HUES6 (cell line): ENCODE data around the gene GAREM1.

Experiments used
- H3K27ac ChIP-seq: 2 replicates; pipeline ENCODE4 v1.7.0; 2013; ENCODE audit warnings: low read depth, mild to moderate bottlenecking, low read length, inconsistent platforms
- H3K27me3 ChIP-seq: 2 replicates; pipeline ENCODE4 v1.6.1; 2013; ENCODE audit warnings: low read length; ENCODE audit not compliant: control insufficient read depth, insufficient read depth
- H3K36me3 ChIP-seq: 2 replicates; pipeline ENCODE4 v1.6.1; 2013; ENCODE audit warnings: low read length; ENCODE audit not compliant: control insufficient read depth, insufficient read depth
- H3K4me1 ChIP-seq: 2 replicates; pipeline ENCODE4 v1.6.1; 2013; ENCODE audit warnings: low read length; ENCODE audit not compliant: control insufficient read depth, insufficient read depth
- H3K4me3 ChIP-seq: 2 replicates; pipeline ENCODE4 v1.5.1; 2013; ENCODE audit warnings: low read depth, low read length
- H3K9ac ChIP-seq: one replicate; pipeline ENCODE4 v1.6.1; 2013; ENCODE audit warnings: mild to moderate bottlenecking, low read length
- H3K9me3 ChIP-seq: 2 replicates; pipeline ENCODE4 v1.6.1; 2013; ENCODE audit warnings: low read depth, low read length; ENCODE audit not compliant: control insufficient read depth, insufficient read depth

The GAREM1 gene

DNA sequence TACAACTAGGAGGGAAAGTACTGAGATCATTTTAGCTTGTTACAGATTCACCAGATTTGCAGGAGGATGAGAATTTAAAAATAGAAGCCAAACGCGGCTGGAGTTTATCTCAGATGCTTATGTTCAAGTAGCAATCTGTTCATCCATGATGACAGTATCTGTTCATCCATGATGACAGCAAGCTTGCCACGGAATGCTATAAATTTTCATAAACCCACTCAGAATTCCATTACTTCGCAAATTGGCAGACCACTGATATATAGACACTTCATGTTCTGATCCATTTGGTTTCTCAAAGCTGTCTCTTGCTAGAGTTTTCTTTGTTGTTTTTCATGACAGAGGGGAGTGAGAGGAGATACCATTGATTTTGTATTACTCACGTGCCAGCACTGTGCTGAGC is 84.2 kb downstream of the GAREM1 start:
- no peak overlapping the region for H3K4me3 ChIP-seq
- H3K9ac ChIP-seq: no peak overlapping the region
- no peaks in the 10 kb centered on the region for H3K4me1 ChIP-seq
- no peak overlapping the region for H3K27ac ChIP-seq
- H3K36me3 ChIP-seq: no peaks in the 10 kb centered on the region
- H3K27me3 ChIP-seq: no peaks in the 10 kb centered on the region
- no peaks in the 10 kb centered on the region for H3K9me3 ChIP-seq

DNA sequence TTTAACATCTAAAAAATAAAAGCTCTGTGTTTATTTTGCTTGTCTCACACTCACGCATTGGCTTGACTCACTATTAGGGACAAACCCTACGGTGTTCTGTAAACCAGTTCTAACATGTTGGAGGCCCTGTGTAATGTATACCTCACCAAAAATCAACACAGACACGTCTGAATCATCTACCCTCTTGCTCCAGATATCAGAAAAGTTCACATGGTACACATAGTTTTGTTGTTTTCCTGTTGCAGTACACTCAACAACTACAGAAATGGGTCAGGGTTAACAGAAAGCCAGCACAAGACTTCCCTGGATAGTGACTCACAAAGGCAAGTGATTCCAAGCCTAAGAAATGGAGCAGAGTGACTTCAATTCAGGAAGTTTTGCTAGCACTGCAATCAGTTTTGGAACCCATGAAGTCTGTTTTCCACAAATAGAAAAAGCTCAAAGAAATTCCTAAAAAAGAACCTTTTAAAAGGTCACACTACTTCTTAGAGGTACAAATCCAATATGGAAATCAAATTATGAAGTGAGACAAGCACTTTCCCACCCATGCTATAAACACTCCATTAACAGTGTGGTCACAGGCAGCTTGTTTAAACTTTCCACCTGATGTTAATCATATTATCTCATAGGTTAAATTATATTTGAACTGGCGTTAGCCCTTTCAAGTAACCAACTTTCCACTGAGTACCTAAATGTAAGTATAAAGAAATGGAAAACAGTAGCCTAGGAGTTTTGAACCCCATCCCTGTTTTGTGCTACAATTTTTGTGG is 87.4 kb downstream of the GAREM1 start:
- Histone ChIP-seq H3K4me1 (no peaks in the 10 kb centered on the region), H3K4me3 (no peak overlapping the region), H3K27me3 (no peaks in the 10 kb centered on the region), H3K9me3 (no peaks in the 10 kb centered on the region), H3K36me3 (no peaks in the 10 kb centered on the region), H3K27ac (no peak overlapping the region), H3K9ac (no peak overlapping the region)

DNA sequence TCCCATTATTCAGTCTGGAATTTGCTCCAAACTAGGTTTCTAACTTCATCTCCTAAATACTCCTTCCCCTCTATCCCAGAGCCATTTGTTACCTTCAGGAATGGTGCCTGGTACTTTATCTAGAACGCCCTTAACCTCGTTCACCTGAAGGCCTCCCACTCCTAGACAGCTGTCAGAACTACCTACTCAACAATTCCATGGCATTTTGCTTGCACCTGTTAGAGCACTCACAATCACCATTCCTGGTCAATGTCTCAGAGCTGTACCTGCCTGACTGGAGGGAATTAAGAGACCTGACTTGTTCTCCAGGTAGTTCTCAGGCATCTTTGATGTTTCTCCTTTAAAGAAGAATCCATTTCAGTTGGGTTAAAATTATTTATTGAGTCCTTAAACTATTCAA is 88.9 kb downstream of the GAREM1 start:
- H3K36me3 ChIP-seq: no peaks in the 10 kb centered on the region
- no peak overlapping the region for H3K27ac ChIP-seq
- H3K9ac ChIP-seq: no peak overlapping the region
- H3K27me3 ChIP-seq: no peaks in the 10 kb centered on the region
- H3K4me1 ChIP-seq: no peaks in the 10 kb centered on the region
- H3K9me3 ChIP-seq: no peaks in the 10 kb centered on the region
- H3K4me3 ChIP-seq: no peak overlapping the region

DNA sequence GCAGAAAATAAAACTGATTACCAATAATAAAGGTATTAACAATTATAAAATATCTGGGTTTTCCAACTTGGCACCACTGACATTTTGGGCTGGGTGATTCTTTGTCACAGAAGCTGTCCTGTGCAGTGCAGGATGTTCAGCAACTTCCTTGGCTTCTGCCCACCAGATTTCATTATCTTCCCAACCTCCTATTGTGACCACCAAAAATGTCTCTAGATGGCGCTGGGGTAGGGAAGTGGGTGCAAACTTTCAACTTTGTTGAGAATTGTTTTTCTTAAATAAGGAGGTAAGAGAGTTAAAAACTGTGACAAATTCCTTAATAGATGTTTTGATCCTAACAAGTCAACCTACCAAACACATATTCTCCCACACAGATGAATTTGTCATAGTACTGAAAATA is 90.1 kb downstream of the GAREM1 start:
- H3K9me3 ChIP-seq: no peaks in the 10 kb centered on the region
- H3K4me3 ChIP-seq: no peak overlapping the region
- H3K36me3 ChIP-seq: no peaks in the 10 kb centered on the region
- no peaks in the 10 kb centered on the region for H3K4me1 ChIP-seq
- H3K27ac ChIP-seq: no peak overlapping the region
- H3K27me3 ChIP-seq: no peaks in the 10 kb centered on the region
- no peak overlapping the region for H3K9ac ChIP-seq

DNA sequence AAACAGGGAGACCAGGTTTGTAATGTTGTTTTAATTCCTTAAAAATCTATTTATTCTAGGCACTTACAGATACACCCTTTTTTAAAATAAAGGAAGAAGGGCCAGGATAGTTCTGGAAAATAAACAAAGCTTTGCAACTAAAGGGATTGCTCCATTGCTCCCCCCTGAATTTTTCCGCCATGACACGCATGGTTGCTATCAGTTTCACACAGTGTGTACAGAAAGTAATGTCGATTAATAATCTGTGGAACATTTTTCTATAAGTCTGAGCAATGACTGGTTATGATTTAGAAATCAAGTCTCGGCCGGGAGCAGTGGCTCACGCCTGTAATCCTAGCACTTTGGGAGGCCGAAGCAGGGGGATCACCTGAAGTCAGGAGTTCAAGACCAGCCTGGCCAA is 90.8 kb downstream of the GAREM1 start:
- H3K9me3 ChIP-seq: no peaks in the 10 kb centered on the region
- H3K4me3 ChIP-seq: no peak overlapping the region
- H3K27ac ChIP-seq: no peak overlapping the region
- no peaks in the 10 kb centered on the region for H3K27me3 ChIP-seq
- no peaks in the 10 kb centered on the region for H3K4me1 ChIP-seq
- no peaks in the 10 kb centered on the region for H3K36me3 ChIP-seq
- no peak overlapping the region for H3K9ac ChIP-seq

DNA sequence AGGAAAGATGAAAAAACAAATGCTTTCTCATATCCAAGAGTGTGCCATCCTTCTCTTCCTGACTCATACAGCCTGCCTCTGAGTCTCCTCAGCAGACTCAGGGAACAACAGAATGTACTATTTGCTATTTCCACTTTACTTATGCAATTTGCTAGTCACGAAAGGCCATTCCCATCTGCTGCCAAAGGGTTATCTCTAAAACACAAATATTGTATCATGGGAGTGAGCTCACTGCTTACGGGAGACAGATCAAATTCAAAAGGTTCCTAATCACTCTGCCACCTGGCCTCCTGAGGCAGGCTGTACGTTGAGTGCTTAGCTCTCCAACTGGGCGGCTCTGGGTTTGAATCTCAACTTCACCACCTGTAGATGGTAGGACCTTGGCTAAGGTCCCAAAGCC is 92.0 kb downstream of the GAREM1 start:
- Histone ChIP-seq H3K27me3 (no peaks in the 10 kb centered on the region), H3K27ac (no peak overlapping the region), H3K9ac (no peak overlapping the region), H3K4me3 (no peak overlapping the region), H3K36me3 (no peaks in the 10 kb centered on the region), H3K9me3 (no peaks in the 10 kb centered on the region), H3K4me1 (no peaks in the 10 kb centered on the region)

DNA sequence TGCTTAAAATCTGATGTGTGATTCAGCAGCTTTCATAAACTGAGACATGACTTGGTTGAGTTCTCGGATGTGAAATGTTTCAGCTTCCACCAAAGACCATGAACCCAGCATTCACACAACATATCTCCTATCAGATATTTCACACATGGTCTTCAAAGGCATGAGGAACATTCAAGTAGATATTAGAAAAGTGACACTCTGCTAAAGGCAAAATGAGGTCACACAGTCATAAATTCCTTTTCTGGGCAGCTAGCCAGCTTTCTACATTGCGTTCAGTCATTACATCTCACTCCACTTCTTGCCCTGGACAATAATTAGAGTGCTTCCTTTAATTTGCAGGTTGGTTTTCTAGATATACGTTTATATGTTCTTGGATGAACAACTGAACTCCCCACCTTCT is 96.7 kb downstream of the GAREM1 start:
- no peaks in the 10 kb centered on the region for H3K9me3 ChIP-seq
- no peaks in the 10 kb centered on the region for H3K27me3 ChIP-seq
- H3K9ac ChIP-seq: no peak overlapping the region
- H3K4me1 ChIP-seq: no peaks in the 10 kb centered on the region
- H3K27ac ChIP-seq: no peak overlapping the region
- H3K4me3 ChIP-seq: no peak overlapping the region
- H3K36me3 ChIP-seq: no peaks in the 10 kb centered on the region

DNA sequence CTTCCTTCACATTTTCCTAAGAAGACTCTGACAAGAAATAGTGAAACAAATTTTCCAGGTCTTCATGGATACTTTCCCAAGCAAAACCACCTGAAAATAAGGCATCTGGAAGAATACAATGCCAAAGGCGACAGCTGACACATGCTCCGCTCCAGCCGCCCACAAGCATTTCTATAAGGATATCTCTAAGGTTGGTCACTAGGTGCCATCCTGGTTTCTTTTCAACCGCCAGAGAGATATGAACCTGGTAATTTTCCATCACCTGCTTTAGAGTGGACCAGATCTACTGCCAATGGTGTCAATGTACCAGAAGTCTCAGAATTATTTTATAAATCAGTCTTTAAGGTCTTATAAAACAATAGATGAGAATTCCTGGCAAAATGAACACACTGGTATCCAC is 97.2 kb downstream of the GAREM1 start:
- no peak overlapping the region for H3K4me3 ChIP-seq
- no peak overlapping the region for H3K9ac ChIP-seq
- H3K27me3 ChIP-seq: no peaks in the 10 kb centered on the region
- no peaks in the 10 kb centered on the region for H3K9me3 ChIP-seq
- H3K4me1 ChIP-seq: no peaks in the 10 kb centered on the region
- H3K27ac ChIP-seq: no peak overlapping the region
- H3K36me3 ChIP-seq: no peaks in the 10 kb centered on the region

DNA sequence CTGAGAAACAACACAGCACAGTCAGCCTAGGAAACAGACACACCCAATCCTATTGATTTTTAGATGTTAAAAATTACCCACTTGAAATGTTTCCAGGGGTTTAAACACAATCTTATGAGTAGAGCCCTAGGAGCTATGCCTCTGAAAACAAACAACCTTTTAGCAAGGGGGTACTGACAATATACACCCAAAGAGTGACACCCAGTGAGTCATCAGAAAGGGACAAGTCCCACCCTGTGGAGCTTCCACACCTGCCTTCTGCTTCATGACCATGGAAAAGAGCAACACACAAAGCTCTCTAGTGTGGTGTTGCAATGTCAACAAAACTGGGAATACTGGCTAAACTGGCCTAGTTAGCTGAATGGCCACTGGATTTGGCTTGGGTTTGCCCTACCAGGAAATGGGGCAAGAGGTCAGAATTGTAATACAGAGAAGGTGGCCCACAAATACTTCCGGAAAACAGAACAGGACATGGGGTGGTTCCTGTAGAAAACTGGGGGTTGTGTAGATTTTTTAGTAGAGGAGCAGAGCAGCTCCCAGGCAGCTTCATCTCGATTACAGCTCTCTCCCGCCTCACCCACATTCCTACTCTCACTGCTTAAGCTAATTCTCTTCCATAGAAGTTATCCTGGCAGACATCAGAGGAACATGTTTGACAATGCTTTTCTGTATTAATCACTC is 98.2 kb downstream of the GAREM1 start:
- Histone ChIP-seq H3K4me1 (no peaks in the 10 kb centered on the region), H3K9ac (no peak overlapping the region), H3K27ac (no peak overlapping the region), H3K27me3 (no peaks in the 10 kb centered on the region), H3K9me3 (no peaks in the 10 kb centered on the region), H3K36me3 (no peaks in the 10 kb centered on the region), H3K4me3 (no peak overlapping the region)

DNA sequence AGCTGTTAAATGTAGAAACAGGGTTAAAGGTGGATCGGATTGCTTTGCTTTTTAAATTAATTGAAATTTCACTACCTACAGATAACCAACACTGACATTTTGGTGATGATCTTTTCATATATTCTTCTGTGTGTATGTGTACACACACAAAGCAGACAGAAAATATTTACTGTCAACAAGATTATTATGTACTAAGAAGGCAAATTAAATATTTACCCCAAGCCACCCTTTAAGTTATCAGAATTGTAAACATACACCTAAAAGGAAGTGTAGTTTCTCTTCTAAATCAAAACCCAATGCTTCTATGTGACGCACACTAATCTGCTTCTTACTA is 98.7 kb downstream of the GAREM1 start:
- H3K27me3 ChIP-seq: no peaks in the 10 kb centered on the region
- no peaks in the 10 kb centered on the region for H3K9me3 ChIP-seq
- H3K9ac ChIP-seq: no peak overlapping the region
- H3K4me3 ChIP-seq: no peak overlapping the region
- H3K27ac ChIP-seq: no peak overlapping the region
- no peaks in the 10 kb centered on the region for H3K4me1 ChIP-seq
- no peaks in the 10 kb centered on the region for H3K36me3 ChIP-seq

DNA sequence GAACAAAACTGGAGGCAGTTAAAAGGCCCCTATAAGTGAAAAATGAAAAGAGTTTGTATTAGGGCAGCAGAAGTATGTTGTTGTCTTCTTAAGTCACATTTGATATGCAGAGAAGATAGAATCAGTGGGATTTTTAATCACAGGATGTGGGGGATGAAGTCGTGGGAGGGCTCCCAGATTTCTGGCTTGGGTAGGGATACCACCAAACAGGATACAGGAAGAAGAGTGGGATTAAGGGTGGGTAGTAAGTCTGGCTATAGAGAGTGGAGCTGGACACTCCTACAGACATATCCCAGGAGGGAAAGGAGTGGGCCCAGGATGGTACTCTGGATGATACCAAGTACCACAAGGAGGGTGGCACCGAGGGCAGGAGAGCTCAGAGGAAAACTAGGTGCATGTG is 99.3 kb downstream of the GAREM1 start:
- no peaks in the 10 kb centered on the region for H3K4me1 ChIP-seq
- no peak overlapping the region for H3K9ac ChIP-seq

More for the DNA sequence above, 99.3 kb downstream of the GAREM1 start:
- H3K9me3 ChIP-seq: no peaks in the 10 kb centered on the region
- H3K4me3 ChIP-seq: no peak overlapping the region
- H3K27me3 ChIP-seq: no peaks in the 10 kb centered on the region
- H3K36me3 ChIP-seq: no peaks in the 10 kb centered on the region
- no peak overlapping the region for H3K27ac ChIP-seq
